Keratinocyte (primary cell): ENCODE data around the gene KIF27. TPM values are rescaled to one million over a fixed set of nuclear protein-coding genes. Genes with fewer than 3 reads are reported as not detected.

Source experiments
- DNase-seq: peaks from one replicate; pipeline ENCODE4 v3.0.0-alpha.2; 2011; ENCODE audit warnings: low read depth, missing footprints, low spot score
- FAIRE-seq: peaks from 2 replicates; lab custom pipeline; 2011; peaks lifted over from hg19 to GRCh38; lab: Jason Lieb, UNC
- H2AFZ ChIP-seq: 2 replicates; pipeline ENCODE4 v1.6.0; 2012; ENCODE audit warnings: low read length, control low read depth, inconsistent platforms; ENCODE audit not compliant: control insufficient read depth
- H3K27ac ChIP-seq: 2 replicates; pipeline ENCODE4 v1.5.1; 2011; ENCODE audit warnings: low read length; ENCODE audit not compliant: control insufficient read depth, insufficient read depth
- H3K27me3 ChIP-seq: 3 replicates; pipeline ENCODE4 v1.6.0; 2011; ENCODE audit warnings: low read length; ENCODE audit not compliant: control insufficient read depth, insufficient read depth; ENCODE audit errors: extremely low read depth
- H3K36me3 ChIP-seq, 2 experiments: 2 replicates in 1 of 2; 3 replicates in 1 of 2; pipeline ENCODE4 v1.5.1; 2011; ENCODE audit warnings: low read length in 2 of 2, mild to moderate bottlenecking in 1 of 2; ENCODE audit not compliant: control insufficient read depth in 2 of 2, insufficient read depth in 2 of 2; ENCODE audit errors: extremely low read depth in 1 of 2
- H3K4me1 ChIP-seq: 3 replicates; pipeline ENCODE4 v1.5.1; 2011; ENCODE audit warnings: low read length; ENCODE audit not compliant: control insufficient read depth, insufficient read depth; ENCODE audit errors: extremely low read depth
- H3K4me2 ChIP-seq: 3 replicates; pipeline ENCODE4 v1.6.0; 2011; ENCODE audit warnings: low read depth, low read length; ENCODE audit not compliant: control insufficient read depth, insufficient read depth; ENCODE audit errors: extremely low read depth
- H3K4me3 ChIP-seq, 3 experiments: fragments of 200-600 bp in 1 of 3; sonication (generic) in 1 of 3; 2 replicates in 2 of 3; 3 replicates in 1 of 3; pipeline ENCODE4 v1.5.1; 2011 to 2016; ENCODE audit warnings: low read length in 3 of 3, mild to moderate bottlenecking in 3 of 3, control low read depth in 2 of 3, inconsistent platforms in 1 of 3, low read depth in 1 of 3, mixed read lengths in 1 of 3, mixed run types in 1 of 3, moderate library complexity in 1 of 3; ENCODE audit not compliant: control insufficient read depth in 2 of 3, insufficient read depth in 2 of 3; ENCODE audit errors: extremely low read depth in 1 of 3
- H3K79me2 ChIP-seq: 2 replicates; pipeline ENCODE4 v1.6.0; 2012; ENCODE audit warnings: low read length; ENCODE audit not compliant: control insufficient read depth, insufficient read depth
- H3K9ac ChIP-seq: 3 replicates; pipeline ENCODE4 v1.6.0; 2011; ENCODE audit warnings: low read length; ENCODE audit not compliant: control insufficient read depth, insufficient read depth; ENCODE audit errors: extremely low read depth
- H3K9me1 ChIP-seq: 3 replicates; pipeline ENCODE4 v1.6.0; 2011; ENCODE audit warnings: low read length; ENCODE audit not compliant: control insufficient read depth, insufficient read depth; ENCODE audit errors: extremely low read depth
- H3K9me3 ChIP-seq: 2 replicates; pipeline ENCODE4 v1.5.1; 2012; ENCODE audit warnings: low read depth, low read length; ENCODE audit not compliant: control insufficient read depth
- H4K20me1 ChIP-seq: 3 replicates; pipeline ENCODE4 v1.6.0; 2011; ENCODE audit warnings: low read length; ENCODE audit not compliant: control insufficient read depth, insufficient read depth; ENCODE audit errors: extremely low read depth
- CTCF ChIP-seq, 3 experiments: IDR thresholded peaks in 1 of 3; conservative IDR thresholded peaks in 1 of 3; optimal IDR thresholded peaks in 1 of 3; 2 replicates in 2 of 3; 3 replicates in 1 of 3; pipeline versions ENCODE3 to v1.5.1; 2011; ENCODE audit warnings: low read length in 3 of 3, mild to moderate bottlenecking in 3 of 3, moderate library complexity in 2 of 3, control low read depth in 1 of 3, inconsistent platforms in 1 of 3; ENCODE audit not compliant: insufficient read depth in 2 of 3; ENCODE audit errors: extremely low read depth in 1 of 3
- EZH2 ChIP-seq: IDR thresholded peaks from one replicate; pipeline ENCODE4 v1.6.1; 2012; ENCODE audit warnings: inconsistent platforms, mild to moderate bottlenecking, low read length, moderate library complexity
- dilution Hi-C: fragments of 300-500 bp; cut with MboI; formaldehyde crosslinking; loops from one replicate; pipeline ENCODE4 v1.7.0; 2020; ENCODE audit warnings: low sequenced_read_pairs; ENCODE audit not compliant: extremely low pct_ligation_motif_present
- polyA plus RNA-seq, 5 experiments: library from polyadenylated mRNA; depleted of rRNA in 3 of 5; stranded (reverse) in 3 of 5; stranded (forward) in 1 of 5; unstranded in 1 of 5; fragments of >200 nt; gene quantifications; 1 replicate in 1 of 5; 2 replicates in 3 of 5; 3 replicates in 1 of 5; pipeline versions ENCODE4 v1.2.1 to v1.2.3, GENCODE V29; 2011 to 2012; ENCODE audit warnings: missing spikeins in 2 of 5, low read depth in 1 of 5, low replicate concordance in 1 of 5

The KIF27 gene
- polyA plus RNA-seq, 1 donor (not counting 4 experiments of a cell fraction or from before 2014, with no cell fraction given) = 2.2 TPM

GRCh38 chr9:83959061-83959460, 37.8 kb upstream of the KIF27 start:
- no peaks in the 10 kb centered on the region for H3K9me1 ChIP-seq
- H3K9ac ChIP-seq = no peak overlapping the region
- peaks cover 24% of the 10 kb centered on the region for H3K4me1 ChIP-seq
- DNase-seq = no peak
- H3K4me2 ChIP-seq = no peak overlapping the region
- no peak for FAIRE-seq
- no peaks in the 10 kb centered on the region for H4K20me1 ChIP-seq
- no peak for TF ChIP-seq EZH2
- TF ChIP-seq CTCF (optimal IDR thresholded peaks at IDR 0.05 in 1 of 3, IDR thresholded peaks at IDR 0.05 in 1 of 3, conservative IDR thresholded peaks at IDR 0.05 in 1 of 3; ENCODE audit: extremely low read depth in 1 of 3, insufficient read depth in 2 of 3, low read length in 3 of 3) = no peak
- no peaks in the 10 kb centered on the region for H3K79me2 ChIP-seq
- H3K4me3 ChIP-seq = no peak overlapping the region
- H3K9me3 ChIP-seq = no peaks in the 10 kb centered on the region
- dilution Hi-C loops = no loop called here
- H2AFZ ChIP-seq = no peak overlapping the region
- no peaks in the 10 kb centered on the region for H3K36me3 ChIP-seq
- no peaks in the 10 kb centered on the region for H3K27me3 ChIP-seq
- H3K27ac ChIP-seq = no peak overlapping the region

GRCh38 chr9:83957248-83957513, 35.9 kb upstream of the KIF27 start:
- Histone ChIP-seq H3K9ac (peak overlapping the region; percentile 87), H3K27ac (peak overlapping the region; percentile 76), H3K9me3 (no peaks in the 10 kb centered on the region), H2AFZ (peak overlapping the region; percentile 100), H4K20me1 (no peaks in the 10 kb centered on the region), H3K79me2 (no peaks in the 10 kb centered on the region), H3K27me3 (no peaks in the 10 kb centered on the region), H3K9me1 (no peaks in the 10 kb centered on the region), H3K36me3 (no peaks in the 10 kb centered on the region), H3K4me3 (peak overlapping the region; percentile 48 to 89 (median 75)), H3K4me1 (peaks cover 17% of the 10 kb centered on the region), H3K4me2 (peak overlapping the region; percentile 87)
- no peak for TF ChIP-seq CTCF (optimal IDR thresholded peaks at IDR 0.05 in 1 of 3, IDR thresholded peaks at IDR 0.05 in 1 of 3, conservative IDR thresholded peaks at IDR 0.05 in 1 of 3; ENCODE audit: extremely low read depth in 1 of 3, insufficient read depth in 2 of 3, low read length in 3 of 3)
- TF ChIP-seq EZH2 = no peak
- no peak for FAIRE-seq
- dilution Hi-C loops = no loop called here
- DNase-seq = no peak
